BLaER1 treated with 17β-estradiol and CSF1 and Interleukin-3, amounts not matched to agents 10 nM and 100 nM (cell line): ENCODE data around the gene TRIM2.
A peak's percentile ranks its signal among the peaks of the same experiment; 100 is the strongest.

Experiments used
- H3K27ac ChIP-seq, 11 experiments: shearing (Covaris generic); formaldehyde crosslinking; 2 replicates each; pipeline ENCODE4 v1.8.1; 2022
- H3K27me3 ChIP-seq, 11 experiments: shearing (Covaris generic); formaldehyde crosslinking; 2 replicates each; pipeline ENCODE4 v1.8.1; 2022
- H3K36me3 ChIP-seq, 11 experiments: shearing (Covaris generic); formaldehyde crosslinking; 2 replicates each; pipeline ENCODE4 v1.8.1; 2022
- H3K4me1 ChIP-seq, 10 experiments: shearing (Covaris generic); formaldehyde crosslinking; 2 replicates each; pipeline ENCODE4 v1.8.1; 2022
- H3K4me2 ChIP-seq, 11 experiments: shearing (Covaris generic); formaldehyde crosslinking; 2 replicates each; pipeline ENCODE4 v1.8.1; 2022
- H3K4me3 ChIP-seq, 10 experiments: shearing (Covaris generic); formaldehyde crosslinking; 2 replicates each; pipeline ENCODE4 v1.8.1; 2022
- H3K9ac ChIP-seq, 11 experiments: shearing (Covaris generic); formaldehyde crosslinking; 2 replicates each; pipeline ENCODE4 v1.8.1; 2022
- H3K9me3 ChIP-seq, 11 experiments: shearing (Covaris generic); formaldehyde crosslinking; replicated peaks in 1 of 11; 2 replicates each; pipeline ENCODE4 v1.8.1; 2022
- H4K20me1 ChIP-seq, 11 experiments: shearing (Covaris generic); formaldehyde crosslinking; 2 replicates each; pipeline ENCODE4 v1.8.1; 2022
- Cebpa-rat ChIP-seq, 11 experiments: shearing (Covaris generic); IDR thresholded peaks; 2 replicates each; pipeline ENCODE4 v1.8.1; 2022

Gene TRIM2

GRCh38 chr4:153362184-153362583 is 157.9 kb downstream of the TRIM2 start:
- Histone ChIP-seq H4K20me1 (no peaks in the 10 kb centered on the region), H3K4me2 (peak overlapping the region in 1 of 11 experiments; percentile 19; a peak in 1 of 22 replicates), H3K36me3 (peaks cover 0 to 100% (median 88%) of the 10 kb centered on the region in 11 experiments; a peak in 19 of 22 replicates)

DNA sequence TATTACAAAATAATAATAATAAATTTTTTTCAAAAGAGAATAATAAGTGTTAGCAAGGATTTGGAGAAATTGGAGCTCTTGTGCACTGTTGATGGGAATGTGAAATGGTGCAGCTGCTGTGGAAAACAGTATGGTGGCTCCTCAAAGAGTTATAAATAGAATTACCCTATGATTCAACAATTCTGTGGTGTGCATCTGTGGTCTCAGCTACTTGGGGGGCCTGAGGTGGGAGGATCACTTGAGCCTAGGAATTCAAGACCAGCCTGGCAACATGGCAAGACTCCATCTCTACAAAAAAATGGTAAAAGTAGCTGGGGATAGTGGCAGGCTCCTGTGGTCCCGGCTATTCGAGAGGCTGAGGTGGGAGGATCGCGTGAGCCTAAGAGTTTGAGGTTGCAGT is 159.8 kb downstream of the TRIM2 start:
- Histone ChIP-seq H3K27me3 (no peaks in the 10 kb centered on the region), H3K4me2 (no peak overlapping the region), H4K20me1 (no peaks in the 10 kb centered on the region), H3K27ac (no peak overlapping the region), H3K36me3 (peaks cover 0 to 100% (median 92%) of the 10 kb centered on the region in 11 experiments; a peak in 20 of 22 replicates), H3K9me3 (peaks cover 0 to 42% (median 29%) of the 10 kb centered on the region in 11 experiments; a peak in 15 of 22 replicates), H3K4me3 (no peak overlapping the region), H3K4me1 (peaks cover 0 to 9% (median 2%) of the 10 kb centered on the region in 10 experiments; a peak in 4 of 20 replicates), H3K9ac (no peak overlapping the region)
- TF ChIP-seq Cebpa-rat (IDR thresholded peaks at IDR 0.05) = no peak

More at GRCh38 chr4:153362184-153362583, 157.9 kb downstream of the TRIM2 start:
- no peak for TF ChIP-seq Cebpa-rat (IDR thresholded peaks at IDR 0.05)
- Histone ChIP-seq H3K9me3 (peaks cover 0 to 31% (median 25%) of the 10 kb centered on the region in 11 experiments; a peak in 14 of 22 replicates), H3K9ac (no peak overlapping the region), H3K4me1 (peaks cover 0 to 9% (median 2%) of the 10 kb centered on the region in 10 experiments; a peak in 4 of 20 replicates), H3K27ac (no peak overlapping the region), H3K27me3 (no peaks in the 10 kb centered on the region), H3K4me3 (no peak overlapping the region)

DNA sequence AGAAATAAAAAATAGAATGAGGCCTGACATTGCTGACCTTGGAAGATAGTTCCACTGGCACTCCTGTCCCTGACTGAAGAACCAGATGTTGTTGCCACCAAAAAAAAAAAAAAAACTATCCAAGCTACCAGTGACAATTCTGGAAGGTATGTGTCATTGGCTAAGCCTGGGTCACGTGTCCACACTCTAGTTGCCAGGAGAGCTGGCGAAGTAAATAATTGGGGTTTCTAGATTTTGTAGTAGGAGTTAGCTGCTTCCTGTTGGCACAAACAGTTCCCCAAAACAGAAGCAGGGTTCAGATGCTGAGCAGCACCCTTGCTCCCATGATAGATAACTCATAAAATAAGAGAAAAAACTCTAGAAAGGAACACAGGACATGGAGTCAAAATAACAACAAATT is 160.8 kb downstream of the TRIM2 start:
- TF ChIP-seq Cebpa-rat (IDR thresholded peaks at IDR 0.05) = no peak
- Histone ChIP-seq H3K9me3 (peaks cover 5 to 48% (median 36%) of the 10 kb centered on the region in 11 experiments; a peak in 19 of 22 replicates), H3K27ac (no peak overlapping the region), H4K20me1 (no peaks in the 10 kb centered on the region), H3K36me3 (peaks cover 5 to 100% (median 92%) of the 10 kb centered on the region in 11 experiments; a peak in 20 of 22 replicates), H3K27me3 (no peaks in the 10 kb centered on the region), H3K9ac (no peak overlapping the region), H3K4me2 (peak overlapping the region in 1 of 11 experiments; percentile 10; a peak in 1 of 22 replicates), H3K4me3 (no peak overlapping the region), H3K4me1 (peaks cover 0 to 9% (median 2%) of the 10 kb centered on the region in 10 experiments; a peak in 4 of 20 replicates)

DNA sequence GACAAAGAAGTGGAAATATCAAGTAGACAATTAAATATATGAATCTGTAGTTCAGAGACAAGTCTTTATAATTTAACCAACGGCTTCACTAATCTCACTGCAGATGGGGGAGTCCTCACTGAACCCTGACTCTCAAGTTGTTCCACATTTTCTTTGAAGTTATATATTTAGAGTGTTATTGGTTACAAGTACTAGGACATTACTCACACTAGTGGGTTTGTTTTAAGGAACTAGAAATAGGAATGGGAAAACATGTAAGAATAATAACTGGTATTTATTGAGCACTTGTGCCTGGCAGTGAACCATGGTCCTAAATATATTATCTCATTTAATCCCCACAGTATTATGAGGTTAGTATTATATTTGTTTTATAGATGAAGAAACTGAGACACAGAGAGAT is 162.2 kb downstream of the TRIM2 start:
- peaks cover 0 to 9% (median 2%) of the 10 kb centered on the region in 10 experiments; a peak in 4 of 20 replicates for H3K4me1 ChIP-seq
- no peak overlapping the region for H3K4me2 ChIP-seq
- no peak overlapping the region for H3K4me3 ChIP-seq
- H3K27ac ChIP-seq = no peak overlapping the region
- no peaks in the 10 kb centered on the region for H4K20me1 ChIP-seq
- no peak for TF ChIP-seq Cebpa-rat (IDR thresholded peaks at IDR 0.05)
- H3K27me3 ChIP-seq = no peaks in the 10 kb centered on the region
- H3K9me3 ChIP-seq = peaks cover 19 to 63% (median 51%) of the 10 kb centered on the region in 11 experiments
- H3K36me3 ChIP-seq = peaks cover 14 to 100% (median 97%) of the 10 kb centered on the region in 11 experiments; a peak in 20 of 22 replicates
- H3K9ac ChIP-seq = no peak overlapping the region

DNA sequence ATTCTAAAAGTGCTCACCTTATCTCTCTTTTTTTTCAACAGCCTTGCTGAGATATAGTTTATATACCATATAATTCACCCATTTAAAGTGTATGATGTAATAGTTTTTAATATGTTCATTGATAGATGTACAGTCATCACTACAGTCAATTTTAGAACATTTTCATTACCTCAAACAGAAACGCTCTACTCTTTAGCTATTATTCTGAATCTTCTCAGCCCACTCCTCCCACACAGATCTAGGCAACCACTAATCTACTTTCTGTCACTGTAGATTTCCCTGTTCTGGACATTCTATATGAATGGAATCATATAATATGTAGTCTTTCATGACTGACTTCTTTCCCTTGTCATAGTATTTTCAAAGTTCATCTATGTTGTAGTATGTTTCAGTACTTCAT is 162.8 kb downstream of the TRIM2 start:
- H3K36me3 ChIP-seq = peaks cover 14 to 100% (median 97%) of the 10 kb centered on the region in 11 experiments; a peak in 20 of 22 replicates
- no peak overlapping the region for H3K27ac ChIP-seq
- no peak overlapping the region for H3K9ac ChIP-seq
- no peak overlapping the region for H3K4me2 ChIP-seq
- peaks cover 25 to 69% (median 57%) of the 10 kb centered on the region in 11 experiments for H3K9me3 ChIP-seq
- no peaks in the 10 kb centered on the region for H4K20me1 ChIP-seq
- no peak for TF ChIP-seq Cebpa-rat (IDR thresholded peaks at IDR 0.05)
- no peak overlapping the region for H3K4me3 ChIP-seq
- H3K27me3 ChIP-seq = no peaks in the 10 kb centered on the region
- H3K4me1 ChIP-seq = peaks cover 0 to 7% (median 2%) of the 10 kb centered on the region in 10 experiments; a peak in 4 of 20 replicates

- Histone ChIP-seq H3K36me3 (peaks cover 14 to 100% (median 97%) of the 10 kb centered on the region in 11 experiments; a peak in 20 of 22 replicates), H3K9me3 (peaks cover 43 to 79% (median 62%) of the 10 kb centered on the region in 11 experiments), H3K4me2 (no peak overlapping the region), H3K4me3 (no peak overlapping the region), H4K20me1 (no peaks in the 10 kb centered on the region), H3K27ac (no peak overlapping the region), H3K4me1 (0 out of 20 replicates have a peak, but pooled peaks cover 0 to 5% (median 0%) of the 10 kb centered on the region in 10 experiments), H3K27me3 (no peaks in the 10 kb centered on the region), H3K9ac (no peak overlapping the region)
- no peak for TF ChIP-seq Cebpa-rat (IDR thresholded peaks at IDR 0.05)
Measured at GRCh38 chr4:153369021-153369420, 164.8 kb downstream of the TRIM2 start.

DNA sequence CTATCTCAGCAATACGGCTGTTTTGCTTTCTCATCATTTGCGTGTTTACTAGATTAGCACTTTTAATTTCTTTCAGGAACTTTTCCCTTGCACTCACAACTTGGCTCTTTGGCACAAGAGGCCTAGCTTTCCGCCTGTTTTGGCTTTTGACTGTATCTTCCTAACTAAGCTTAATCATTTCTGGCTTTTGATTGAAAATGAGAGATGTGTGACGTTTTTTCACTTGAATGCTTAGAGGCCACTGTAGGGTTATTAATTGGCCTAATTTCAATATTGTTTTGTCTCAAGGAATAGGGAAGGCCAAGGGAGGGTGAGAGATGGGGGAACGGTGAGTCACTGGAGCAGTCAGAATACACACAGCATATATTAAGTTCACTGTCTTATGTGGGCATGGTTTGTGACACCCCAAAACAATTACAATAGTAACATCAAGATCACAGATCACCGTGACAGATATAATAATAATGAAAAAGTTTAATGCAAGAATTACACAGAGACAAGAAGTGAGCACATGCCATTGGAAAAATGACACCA is 167.5 kb downstream of the TRIM2 start:
- peaks cover 36 to 62% (median 51%) of the 10 kb centered on the region in 11 experiments for H3K9me3 ChIP-seq
- no peaks in the 10 kb centered on the region for H4K20me1 ChIP-seq
- H3K4me3 ChIP-seq = no peak overlapping the region
- peaks cover 14 to 91% (median 79%) of the 10 kb centered on the region in 11 experiments; a peak in 20 of 22 replicates for H3K36me3 ChIP-seq
- no peak overlapping the region for H3K9ac ChIP-seq
- TF ChIP-seq Cebpa-rat (IDR thresholded peaks at IDR 0.05) = no peak
- H3K27ac ChIP-seq = no peak overlapping the region
- no peaks in the 10 kb centered on the region for H3K27me3 ChIP-seq
- H3K4me2 ChIP-seq = no peak overlapping the region
- H3K4me1 ChIP-seq = no peaks in the 10 kb centered on the region

DNA sequence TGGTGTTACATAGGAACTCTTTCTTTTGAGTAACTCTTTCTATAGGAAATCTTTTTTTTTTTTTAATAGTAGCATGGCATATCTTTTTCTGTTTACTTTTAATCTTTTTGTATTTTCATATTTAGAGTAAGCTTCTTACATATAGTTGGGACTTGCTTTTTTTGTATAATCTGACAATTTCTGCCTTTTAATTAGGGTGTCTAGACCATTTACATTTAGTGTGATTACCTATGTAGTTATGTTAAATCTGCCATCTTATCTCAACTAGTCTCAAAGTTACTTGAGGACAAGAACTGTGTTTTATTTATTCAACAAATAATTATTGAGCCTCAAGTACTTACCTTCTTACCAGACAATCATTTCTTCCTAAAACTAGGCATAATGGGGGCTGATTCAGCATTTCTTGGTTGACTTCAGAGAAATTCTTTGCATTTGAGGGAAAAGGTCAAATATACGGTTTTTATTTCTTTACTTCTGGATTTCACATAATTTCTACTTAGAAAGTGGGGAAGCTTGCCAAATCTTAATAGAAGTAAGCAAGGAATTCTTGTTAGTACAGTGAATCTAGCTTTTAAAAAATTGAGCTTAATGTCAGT is 168.8 kb downstream of the TRIM2 start:
- Histone ChIP-seq H4K20me1 (no peaks in the 10 kb centered on the region), H3K4me3 (no peak overlapping the region), H3K27ac (no peak overlapping the region), H3K9me3 (peaks cover 36 to 59% (median 50%) of the 10 kb centered on the region in 11 experiments), H3K4me1 (no peaks in the 10 kb centered on the region; a peak in 1 of 20 replicates), H3K27me3 (no peaks in the 10 kb centered on the region), H3K9ac (no peak overlapping the region), H3K36me3 (peaks cover 14 to 90% (median 69%) of the 10 kb centered on the region in 11 experiments; a peak in 20 of 22 replicates), H3K4me2 (no peak overlapping the region)
- no peak for TF ChIP-seq Cebpa-rat (IDR thresholded peaks at IDR 0.05)

DNA sequence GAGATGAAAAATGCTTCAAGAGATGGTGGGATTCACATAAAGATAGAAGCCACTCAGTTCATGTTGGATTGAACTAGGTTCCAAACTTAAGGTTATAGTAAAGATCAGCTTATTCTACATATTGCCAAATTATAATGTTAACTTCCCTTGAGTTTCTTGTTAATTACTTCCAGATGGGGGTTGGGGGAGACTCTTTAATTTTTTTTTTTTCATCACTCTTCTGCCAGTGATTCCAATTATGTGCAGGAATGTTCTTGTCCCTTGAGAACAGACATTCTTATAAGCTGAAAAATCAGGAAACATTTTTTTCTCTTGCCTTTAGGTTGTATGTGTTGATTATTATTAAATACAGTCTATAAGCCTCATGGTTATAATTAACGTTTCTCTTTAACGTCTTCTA is 170.2 kb downstream of the TRIM2 start:
- TF ChIP-seq Cebpa-rat (IDR thresholded peaks at IDR 0.05) = no peak
- Histone ChIP-seq H3K4me2 (no peak overlapping the region), H3K4me1 (peaks cover 7 to 12% (median 10%) of the 10 kb centered on the region in 10 experiments; a peak in 18 of 20 replicates), H3K4me3 (no peak overlapping the region), H3K27me3 (no peaks in the 10 kb centered on the region), H3K9me3 (peaks cover 36 to 45% (median 44%) of the 10 kb centered on the region in 11 experiments), H3K9ac (no peak overlapping the region), H3K27ac (no peak overlapping the region), H3K36me3 (peaks cover 14 to 77% (median 56%) of the 10 kb centered on the region in 11 experiments; a peak in 20 of 22 replicates), H4K20me1 (no peaks in the 10 kb centered on the region)
